OCI-LY1 (cell line): ENCODE data around the gene MRPS14.

Source experiments
- CTCF ChIP-seq: fragments of 200-600 bp; sonication (generic), shearing (Covaris generic); IDR thresholded peaks from 2 replicates; pipeline ENCODE4 v1.5.1; 2017; ENCODE audit warnings: mild to moderate bottlenecking, antibody characterized with exemption, low read length, moderate library complexity, mixed read lengths
- EZH2 ChIP-seq: fragments of 200-600 bp; sonication (generic), shearing (Covaris generic); IDR thresholded peaks from 2 replicates; pipeline ENCODE4 v1.8.0; 2017; ENCODE audit warnings: borderline replicate concordance, mixed run types, mild to moderate bottlenecking, antibody characterized with exemption, low read length, moderate library complexity, mixed read lengths

GRCh38 chr1:175023043-175023921 is at the start of gene MRPS14:
- TF ChIP-seq CTCF: no peak
- TF ChIP-seq EZH2: no peak
